DND-41 (cell line): Measurements from ENCODE around the gene IARS2.
"Not testable (repeated sequence)": the region's sequence is repeated elsewhere in the genome, so short reads cannot be mapped to it uniquely, and the experiment has no call there.

Experiments used
- ATAC-seq: fragments of 200-7000 bp; cut with Tn5 transposase; 3 replicates; pipeline ENCODE4 v1.9.1; 2021; ENCODE audit warnings: low read depth; ENCODE audit not compliant: insufficient read depth
- DNase-seq: peaks from one replicate; pipeline ENCODE4 v3.0.0-alpha.2; 2020
- H2AFZ ChIP-seq: 2 replicates; pipeline ENCODE4 v1.6.0; 2012; ENCODE audit warnings: low read depth, low read length
- H3K27ac ChIP-seq: 2 replicates; pipeline ENCODE4 v1.5.1; 2012; ENCODE audit warnings: low read length, inconsistent platforms
- H3K27me3 ChIP-seq: fragments of 200-600 bp; sonication (generic); 2 replicates; pipeline ENCODE4 v1.6.0; 2012; ENCODE audit warnings: low read length, mild to moderate bottlenecking, inconsistent platforms; ENCODE audit not compliant: insufficient read depth, poor library complexity
- H3K36me3 ChIP-seq: 2 replicates; pipeline ENCODE4 v1.5.1; 2012; ENCODE audit warnings: low read length, inconsistent platforms; ENCODE audit not compliant: insufficient read depth
- H3K4me1 ChIP-seq: 2 replicates; pipeline ENCODE4 v1.5.1; 2012; ENCODE audit warnings: mild to moderate bottlenecking, low read length; ENCODE audit not compliant: insufficient read depth
- H3K4me2 ChIP-seq: 2 replicates; pipeline ENCODE4 v1.6.0; 2012; ENCODE audit warnings: mild to moderate bottlenecking, moderate library complexity, low read length, inconsistent platforms; ENCODE audit not compliant: insufficient read depth
- H3K4me3 ChIP-seq, 2 experiments: fragments of 200-600 bp in 1 of 2; shearing (Covaris generic) in 1 of 2; 2 replicates each; pipeline ENCODE4 v1.5.1; 2012 to 2016; ENCODE audit warnings: inconsistent platforms in 2 of 2, low read length in 2 of 2, mild to moderate bottlenecking in 2 of 2, low read depth in 1 of 2, moderate library complexity in 1 of 2
- H3K79me2 ChIP-seq: 2 replicates; pipeline ENCODE4 v1.6.0; 2012; ENCODE audit warnings: low read length, inconsistent platforms; ENCODE audit not compliant: insufficient read depth
- H3K9ac ChIP-seq: 2 replicates; pipeline ENCODE4 v1.6.0; 2012; ENCODE audit warnings: low read depth, mild to moderate bottlenecking, inconsistent platforms, low read length, moderate library complexity
- H3K9me3 ChIP-seq: 2 replicates; pipeline ENCODE4 v1.5.1; 2012; ENCODE audit warnings: low read length, moderate library complexity, mild to moderate bottlenecking, inconsistent platforms; ENCODE audit not compliant: insufficient read depth, severe bottlenecking
- H4K20me1 ChIP-seq: 2 replicates; pipeline ENCODE4 v1.6.0; 2012; ENCODE audit warnings: low read length; ENCODE audit not compliant: insufficient read depth
- CTCF ChIP-seq: IDR thresholded peaks from 2 replicates; pipeline ENCODE4 v1.5.1; 2012; ENCODE audit warnings: borderline replicate concordance, low read length, moderate library complexity, mild to moderate bottlenecking; ENCODE audit not compliant: poor library complexity, severe bottlenecking; ENCODE audit errors: extremely low read depth
- EZH2 ChIP-seq: IDR thresholded peaks from 3 replicates; pipeline ENCODE4 v1.6.1; 2012; ENCODE audit warnings: borderline replicate concordance, low read depth, mild to moderate bottlenecking, moderate library complexity, low read length, inconsistent platforms; ENCODE audit not compliant: severe bottlenecking

IARS2 gene

DNA sequence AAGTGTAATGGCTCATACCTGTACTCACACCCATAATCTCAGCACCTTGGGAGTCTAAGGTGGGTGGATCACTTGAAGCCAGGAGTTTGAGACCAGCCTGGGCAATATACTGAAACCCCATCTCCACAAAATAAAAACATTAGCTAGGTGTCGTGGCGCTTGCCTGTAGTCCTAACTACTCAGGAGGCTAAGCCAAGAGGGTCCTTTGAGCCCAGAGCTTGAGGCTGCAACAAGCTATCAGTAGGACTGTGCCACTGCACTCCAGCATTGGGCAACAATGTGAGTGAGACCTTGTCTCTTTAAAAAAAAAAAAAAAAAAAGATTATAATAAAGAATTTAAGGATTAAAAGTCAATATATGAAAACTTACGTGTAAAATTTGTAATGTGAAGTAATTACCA is 16.0 kb upstream of the IARS2 start:
- DNase-seq (no peak), ATAC-seq (no peak; the same call in 2 of the 3 replicates)
- no peak overlapping the region for H3K4me3 ChIP-seq
- no peaks in the 10 kb centered on the region for H4K20me1 ChIP-seq
- TF ChIP-seq EZH2 (no peak), CTCF (no peak)
- no peak overlapping the region for H3K9ac ChIP-seq
- H2AFZ ChIP-seq: no peak overlapping the region
- no peaks in the 10 kb centered on the region for H3K4me1 ChIP-seq
- peaks cover 11% of the 10 kb centered on the region; the same call in 1 of the 2 replicates for H3K36me3 ChIP-seq
- H3K27ac ChIP-seq: no peak overlapping the region
- no peak overlapping the region for H3K4me2 ChIP-seq
- no peaks in the 10 kb centered on the region for H3K9me3 ChIP-seq
- H3K79me2 ChIP-seq: peaks cover 7% of the 10 kb centered on the region; the same call in 1 of the 2 replicates
- no peaks in the 10 kb centered on the region for H3K27me3 ChIP-seq

- Histone ChIP-seq H3K79me2 (peaks cover 45% of the 10 kb centered on the region), H3K4me3 (no peak overlapping the region), H2AFZ (no peak overlapping the region), H3K4me1 (peaks cover 12% of the 10 kb centered on the region), H3K36me3 (peaks cover 3% of the 10 kb centered on the region; the same call in 1 of the 2 replicates), H3K4me2 (no peak overlapping the region), H3K9me3 (no peaks in the 10 kb centered on the region), H3K27me3 (no peaks in the 10 kb centered on the region), H3K9ac (no peak overlapping the region), H3K27ac (no peak overlapping the region), H4K20me1 (no peaks in the 10 kb centered on the region)
- DNase-seq (no peak), ATAC-seq (no peak)
- TF ChIP-seq CTCF (no peak), EZH2 (no peak)
These were observed 9.5 kb upstream of the IARS2 start for GRCh38 chr1:220084460-220084859.

GRCh38 chr1:220086261-220086686 is 7.7 kb upstream of the IARS2 start:
- H3K36me3 ChIP-seq, DNase-seq, H3K4me3 ChIP-seq, H4K20me1 ChIP-seq, ATAC-seq, H3K9ac ChIP-seq, H3K27ac ChIP-seq, H3K4me2 ChIP-seq, H3K9me3 ChIP-seq, H2AFZ ChIP-seq, H3K27me3 ChIP-seq: not testable (repeated sequence)
- Histone ChIP-seq H3K4me1 (peaks cover 21% of the 10 kb centered on the region), H3K79me2 (peaks cover 43% of the 10 kb centered on the region)
- peak; percentile 28 for TF ChIP-seq CTCF
